HEK293 (cell line): ENCODE results near the gene CDC34.

ENCODE experiments used
- BCL11A ChIP-seq: fragments of 450-650 bp; formaldehyde crosslinking; IDR thresholded peaks from 2 replicates; pipeline ENCODE4 v1.5.1; 2016; ENCODE audit warnings: low read depth, missing biosample characterization, missing genetic modification characterization
- BCL11B ChIP-seq: fragments of 450-650 bp; formaldehyde crosslinking; IDR thresholded peaks from 2 replicates; pipeline ENCODE4 v1.5.1; 2016; ENCODE audit warnings: low read depth, missing biosample characterization, missing genetic modification characterization
- GLIS2 ChIP-seq: fragments of 450-650 bp; formaldehyde crosslinking; IDR thresholded peaks from 2 replicates; pipeline ENCODE4 v1.5.1; 2016; ENCODE audit warnings: missing biosample characterization, missing genetic modification characterization
- KLF1 ChIP-seq: fragments of 450-650 bp; formaldehyde crosslinking; IDR thresholded peaks from 2 replicates; pipeline ENCODE4 v1.5.1; 2016; ENCODE audit warnings: missing biosample characterization, missing genetic modification characterization
- KLF10 ChIP-seq: fragments of 450-650 bp; IDR thresholded peaks from 2 replicates; pipeline ENCODE4 v1.5.1; 2018; ENCODE audit warnings: missing biosample characterization, mild to moderate bottlenecking, missing genetic modification characterization
- KLF9 ChIP-seq: fragments of 450-650 bp; formaldehyde crosslinking; IDR thresholded peaks from 2 replicates; pipeline ENCODE4 v1.5.1; 2016; ENCODE audit warnings: missing biosample characterization, missing genetic modification characterization, low read depth
- SP3 ChIP-seq: fragments of 450-650 bp; formaldehyde crosslinking; IDR thresholded peaks from 2 replicates; pipeline ENCODE4 v1.5.1; 2016; ENCODE audit warnings: missing biosample characterization, missing genetic modification characterization
- ZBTB1 ChIP-seq: fragments of 450-650 bp; formaldehyde crosslinking; IDR thresholded peaks from 2 replicates; pipeline ENCODE4 v1.5.1; 2016; ENCODE audit warnings: missing biosample characterization, missing genetic modification characterization
- ZBTB8A ChIP-seq: fragments of 450-650 bp; formaldehyde crosslinking; IDR thresholded peaks from 2 replicates; pipeline ENCODE4 v1.5.1; 2016; ENCODE audit warnings: missing biosample characterization, missing genetic modification characterization
- ZFP41 ChIP-seq: fragments of 450-650 bp; formaldehyde crosslinking; IDR thresholded peaks from 2 replicates; pipeline ENCODE4 v1.5.1; 2016; ENCODE audit warnings: missing biosample characterization, missing genetic modification characterization, borderline replicate concordance
- ZNF335 ChIP-seq: fragments of 450-650 bp; formaldehyde crosslinking; conservative IDR thresholded peaks from 2 replicates; pipeline ENCODE4 v1.5.1; 2016; ENCODE audit warnings: missing biosample characterization, missing genetic modification characterization
- ZNF791 ChIP-seq: fragments of 450-650 bp; formaldehyde crosslinking; IDR thresholded peaks from 2 replicates; pipeline ENCODE4 v1.5.1; 2016; ENCODE audit warnings: missing biosample characterization, missing genetic modification characterization
- TF ChIP-seq, protein P1 (sequence below): fragments of 450-650 bp; formaldehyde crosslinking; IDR thresholded peaks from 2 replicates; pipeline ENCODE4 v1.5.1; 2016; ENCODE audit warnings: missing biosample characterization, missing genetic modification characterization, borderline replicate concordance
- TF ChIP-seq, protein P2 (sequence below): fragments of 450-650 bp; formaldehyde crosslinking; IDR thresholded peaks from 2 replicates; pipeline ENCODE4 v1.5.1; 2017; ENCODE audit warnings: missing biosample characterization, missing genetic modification characterization
- TF ChIP-seq, protein P3 (sequence below): fragments of 450-650 bp; formaldehyde crosslinking; IDR thresholded peaks from 2 replicates; pipeline ENCODE4 v1.5.1; 2016; ENCODE audit warnings: missing biosample characterization, missing genetic modification characterization
- TF ChIP-seq, protein P4 (sequence below): fragments of 450-650 bp; formaldehyde crosslinking; IDR thresholded peaks from 2 replicates; pipeline ENCODE4 v1.5.1; 2016; ENCODE audit warnings: missing biosample characterization, missing genetic modification characterization
- TF ChIP-seq, protein P5 (sequence below): fragments of 450-650 bp; formaldehyde crosslinking; IDR thresholded peaks from 2 replicates; pipeline ENCODE4 v1.5.1; 2016; ENCODE audit warnings: missing biosample characterization, missing genetic modification characterization

CDC34 gene

DNA sequence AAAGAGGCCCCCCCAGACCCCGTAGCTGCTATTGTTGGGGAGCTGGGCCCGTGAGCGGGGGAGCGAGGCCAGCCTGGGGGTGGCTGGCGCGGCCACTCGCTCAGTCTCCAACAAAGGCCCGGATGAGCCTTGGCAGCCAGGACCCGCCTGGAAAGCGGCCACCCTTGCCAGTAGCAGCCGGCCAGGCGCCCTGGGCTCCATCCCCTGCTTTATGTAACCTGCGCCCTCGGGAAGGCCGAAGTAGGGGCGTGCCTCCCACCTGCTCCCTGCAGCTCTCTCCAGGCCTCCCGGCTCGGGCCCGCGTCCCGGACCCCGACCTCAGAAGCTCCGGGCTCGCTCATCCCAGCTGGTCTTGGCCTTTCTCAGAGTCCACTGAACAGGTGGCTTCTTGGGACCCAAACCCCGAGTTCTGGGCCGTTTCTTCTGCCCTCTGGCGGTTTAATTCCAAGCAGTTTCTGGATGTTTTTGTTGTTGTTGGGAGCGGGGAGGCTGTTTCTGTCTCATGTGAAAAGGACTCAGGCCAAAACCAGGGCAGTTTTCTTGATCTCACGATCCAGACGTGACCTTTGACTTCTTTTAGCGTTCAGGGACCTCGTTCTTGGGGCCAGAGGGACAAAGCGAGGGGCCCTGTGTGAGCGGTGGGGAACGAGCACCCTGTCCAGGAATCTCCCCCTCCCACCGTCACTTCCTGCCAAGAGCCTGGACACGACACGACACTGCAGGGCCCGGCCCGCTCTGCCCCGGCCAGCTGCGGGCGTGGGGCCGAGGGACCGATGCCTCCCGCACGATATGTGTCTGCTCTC lies 1.2 kb downstream of the CDC34 start (continued):
- TF ChIP-seq, protein P1, sequence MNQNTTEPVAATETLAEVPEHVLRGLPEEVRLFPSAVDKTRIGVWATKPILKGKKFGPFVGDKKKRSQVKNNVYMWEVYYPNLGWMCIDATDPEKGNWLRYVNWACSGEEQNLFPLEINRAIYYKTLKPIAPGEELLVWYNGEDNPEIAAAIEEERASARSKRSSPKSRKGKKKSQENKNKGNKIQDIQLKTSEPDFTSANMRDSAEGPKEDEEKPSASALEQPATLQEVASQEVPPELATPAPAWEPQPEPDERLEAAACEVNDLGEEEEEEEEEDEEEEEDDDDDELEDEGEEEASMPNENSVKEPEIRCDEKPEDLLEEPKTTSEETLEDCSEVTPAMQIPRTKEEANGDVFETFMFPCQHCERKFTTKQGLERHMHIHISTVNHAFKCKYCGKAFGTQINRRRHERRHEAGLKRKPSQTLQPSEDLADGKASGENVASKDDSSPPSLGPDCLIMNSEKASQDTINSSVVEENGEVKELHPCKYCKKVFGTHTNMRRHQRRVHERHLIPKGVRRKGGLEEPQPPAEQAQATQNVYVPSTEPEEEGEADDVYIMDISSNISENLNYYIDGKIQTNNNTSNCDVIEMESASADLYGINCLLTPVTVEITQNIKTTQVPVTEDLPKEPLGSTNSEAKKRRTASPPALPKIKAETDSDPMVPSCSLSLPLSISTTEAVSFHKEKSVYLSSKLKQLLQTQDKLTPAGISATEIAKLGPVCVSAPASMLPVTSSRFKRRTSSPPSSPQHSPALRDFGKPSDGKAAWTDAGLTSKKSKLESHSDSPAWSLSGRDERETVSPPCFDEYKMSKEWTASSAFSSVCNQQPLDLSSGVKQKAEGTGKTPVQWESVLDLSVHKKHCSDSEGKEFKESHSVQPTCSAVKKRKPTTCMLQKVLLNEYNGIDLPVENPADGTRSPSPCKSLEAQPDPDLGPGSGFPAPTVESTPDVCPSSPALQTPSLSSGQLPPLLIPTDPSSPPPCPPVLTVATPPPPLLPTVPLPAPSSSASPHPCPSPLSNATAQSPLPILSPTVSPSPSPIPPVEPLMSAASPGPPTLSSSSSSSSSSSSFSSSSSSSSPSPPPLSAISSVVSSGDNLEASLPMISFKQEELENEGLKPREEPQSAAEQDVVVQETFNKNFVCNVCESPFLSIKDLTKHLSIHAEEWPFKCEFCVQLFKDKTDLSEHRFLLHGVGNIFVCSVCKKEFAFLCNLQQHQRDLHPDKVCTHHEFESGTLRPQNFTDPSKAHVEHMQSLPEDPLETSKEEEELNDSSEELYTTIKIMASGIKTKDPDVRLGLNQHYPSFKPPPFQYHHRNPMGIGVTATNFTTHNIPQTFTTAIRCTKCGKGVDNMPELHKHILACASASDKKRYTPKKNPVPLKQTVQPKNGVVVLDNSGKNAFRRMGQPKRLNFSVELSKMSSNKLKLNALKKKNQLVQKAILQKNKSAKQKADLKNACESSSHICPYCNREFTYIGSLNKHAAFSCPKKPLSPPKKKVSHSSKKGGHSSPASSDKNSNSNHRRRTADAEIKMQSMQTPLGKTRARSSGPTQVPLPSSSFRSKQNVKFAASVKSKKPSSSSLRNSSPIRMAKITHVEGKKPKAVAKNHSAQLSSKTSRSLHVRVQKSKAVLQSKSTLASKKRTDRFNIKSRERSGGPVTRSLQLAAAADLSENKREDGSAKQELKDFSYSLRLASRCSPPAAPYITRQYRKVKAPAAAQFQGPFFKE (tag by site-specific recombination) = no peak
- TF ChIP-seq KLF1 (tag by site-specific recombination) (peak; percentile 10; the same call in 1 of the 2 replicates), ZNF791 (tag by site-specific recombination) (no peak), ZBTB1 (no peak), SP3 (tag by site-specific recombination) (peak; percentile 5; the same call in 1 of the 2 replicates), BCL11B (tag by site-specific recombination) (no peak), BCL11A (no peak), KLF10 (tag by site-specific recombination) (no peak), GLIS2 (tag by site-specific recombination) (peak; percentile 59; the same call in 1 of the 2 replicates), ZBTB8A (tag by site-specific recombination) (peak; percentile 57), ZNF335 (peak; percentile 77), KLF9 (tag by site-specific recombination) (0 out of 2 replicates have a peak, but pooled peaks have one; percentile 43), ZFP41 (tag by site-specific recombination) (no peak)
- TF ChIP-seq, protein P2, sequence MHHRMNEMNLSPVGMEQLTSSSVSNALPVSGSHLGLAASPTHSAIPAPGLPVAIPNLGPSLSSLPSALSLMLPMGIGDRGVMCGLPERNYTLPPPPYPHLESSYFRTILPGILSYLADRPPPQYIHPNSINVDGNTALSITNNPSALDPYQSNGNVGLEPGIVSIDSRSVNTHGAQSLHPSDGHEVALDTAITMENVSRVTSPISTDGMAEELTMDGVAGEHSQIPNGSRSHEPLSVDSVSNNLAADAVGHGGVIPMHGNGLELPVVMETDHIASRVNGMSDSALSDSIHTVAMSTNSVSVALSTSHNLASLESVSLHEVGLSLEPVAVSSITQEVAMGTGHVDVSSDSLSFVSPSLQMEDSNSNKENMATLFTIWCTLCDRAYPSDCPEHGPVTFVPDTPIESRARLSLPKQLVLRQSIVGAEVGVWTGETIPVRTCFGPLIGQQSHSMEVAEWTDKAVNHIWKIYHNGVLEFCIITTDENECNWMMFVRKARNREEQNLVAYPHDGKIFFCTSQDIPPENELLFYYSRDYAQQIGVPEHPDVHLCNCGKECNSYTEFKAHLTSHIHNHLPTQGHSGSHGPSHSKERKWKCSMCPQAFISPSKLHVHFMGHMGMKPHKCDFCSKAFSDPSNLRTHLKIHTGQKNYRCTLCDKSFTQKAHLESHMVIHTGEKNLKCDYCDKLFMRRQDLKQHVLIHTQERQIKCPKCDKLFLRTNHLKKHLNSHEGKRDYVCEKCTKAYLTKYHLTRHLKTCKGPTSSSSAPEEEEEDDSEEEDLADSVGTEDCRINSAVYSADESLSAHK (tag by site-specific recombination) = peak; percentile 97
- TF ChIP-seq, protein P3, sequence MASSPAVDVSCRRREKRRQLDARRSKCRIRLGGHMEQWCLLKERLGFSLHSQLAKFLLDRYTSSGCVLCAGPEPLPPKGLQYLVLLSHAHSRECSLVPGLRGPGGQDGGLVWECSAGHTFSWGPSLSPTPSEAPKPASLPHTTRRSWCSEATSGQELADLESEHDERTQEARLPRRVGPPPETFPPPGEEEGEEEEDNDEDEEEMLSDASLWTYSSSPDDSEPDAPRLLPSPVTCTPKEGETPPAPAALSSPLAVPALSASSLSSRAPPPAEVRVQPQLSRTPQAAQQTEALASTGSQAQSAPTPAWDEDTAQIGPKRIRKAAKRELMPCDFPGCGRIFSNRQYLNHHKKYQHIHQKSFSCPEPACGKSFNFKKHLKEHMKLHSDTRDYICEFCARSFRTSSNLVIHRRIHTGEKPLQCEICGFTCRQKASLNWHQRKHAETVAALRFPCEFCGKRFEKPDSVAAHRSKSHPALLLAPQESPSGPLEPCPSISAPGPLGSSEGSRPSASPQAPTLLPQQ (tag by site-specific recombination) = 0 out of 2 replicates have a peak, but pooled peaks have one; percentile 20
- TF ChIP-seq, protein P4, sequence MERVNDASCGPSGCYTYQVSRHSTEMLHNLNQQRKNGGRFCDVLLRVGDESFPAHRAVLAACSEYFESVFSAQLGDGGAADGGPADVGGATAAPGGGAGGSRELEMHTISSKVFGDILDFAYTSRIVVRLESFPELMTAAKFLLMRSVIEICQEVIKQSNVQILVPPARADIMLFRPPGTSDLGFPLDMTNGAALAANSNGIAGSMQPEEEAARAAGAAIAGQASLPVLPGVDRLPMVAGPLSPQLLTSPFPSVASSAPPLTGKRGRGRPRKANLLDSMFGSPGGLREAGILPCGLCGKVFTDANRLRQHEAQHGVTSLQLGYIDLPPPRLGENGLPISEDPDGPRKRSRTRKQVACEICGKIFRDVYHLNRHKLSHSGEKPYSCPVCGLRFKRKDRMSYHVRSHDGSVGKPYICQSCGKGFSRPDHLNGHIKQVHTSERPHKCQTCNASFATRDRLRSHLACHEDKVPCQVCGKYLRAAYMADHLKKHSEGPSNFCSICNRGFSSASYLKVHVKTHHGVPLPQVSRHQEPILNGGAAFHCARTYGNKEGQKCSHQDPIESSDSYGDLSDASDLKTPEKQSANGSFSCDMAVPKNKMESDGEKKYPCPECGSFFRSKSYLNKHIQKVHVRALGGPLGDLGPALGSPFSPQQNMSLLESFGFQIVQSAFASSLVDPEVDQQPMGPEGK = peak; percentile 9
- TF ChIP-seq, protein P5, sequence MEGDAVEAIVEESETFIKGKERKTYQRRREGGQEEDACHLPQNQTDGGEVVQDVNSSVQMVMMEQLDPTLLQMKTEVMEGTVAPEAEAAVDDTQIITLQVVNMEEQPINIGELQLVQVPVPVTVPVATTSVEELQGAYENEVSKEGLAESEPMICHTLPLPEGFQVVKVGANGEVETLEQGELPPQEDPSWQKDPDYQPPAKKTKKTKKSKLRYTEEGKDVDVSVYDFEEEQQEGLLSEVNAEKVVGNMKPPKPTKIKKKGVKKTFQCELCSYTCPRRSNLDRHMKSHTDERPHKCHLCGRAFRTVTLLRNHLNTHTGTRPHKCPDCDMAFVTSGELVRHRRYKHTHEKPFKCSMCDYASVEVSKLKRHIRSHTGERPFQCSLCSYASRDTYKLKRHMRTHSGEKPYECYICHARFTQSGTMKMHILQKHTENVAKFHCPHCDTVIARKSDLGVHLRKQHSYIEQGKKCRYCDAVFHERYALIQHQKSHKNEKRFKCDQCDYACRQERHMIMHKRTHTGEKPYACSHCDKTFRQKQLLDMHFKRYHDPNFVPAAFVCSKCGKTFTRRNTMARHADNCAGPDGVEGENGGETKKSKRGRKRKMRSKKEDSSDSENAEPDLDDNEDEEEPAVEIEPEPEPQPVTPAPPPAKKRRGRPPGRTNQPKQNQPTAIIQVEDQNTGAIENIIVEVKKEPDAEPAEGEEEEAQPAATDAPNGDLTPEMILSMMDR (tag by site-specific recombination) = peak; percentile 40
